DND-41 (cell line): Measurements from ENCODE around the gene TMEM178B.

Source experiments
- ATAC-seq: fragments of 200-7000 bp; cut with Tn5 transposase; 3 replicates; pipeline ENCODE4 v1.9.1; 2021; ENCODE audit warnings: low read depth; ENCODE audit not compliant: insufficient read depth
- DNase-seq: peaks from one replicate; pipeline ENCODE4 v3.0.0-alpha.2; 2020
- H2AFZ ChIP-seq: 2 replicates; pipeline ENCODE4 v1.6.0; 2012; ENCODE audit warnings: low read depth, low read length
- H3K27ac ChIP-seq: 2 replicates; pipeline ENCODE4 v1.5.1; 2012; ENCODE audit warnings: low read length, inconsistent platforms
- H3K27me3 ChIP-seq: fragments of 200-600 bp; sonication (generic); 2 replicates; pipeline ENCODE4 v1.6.0; 2012; ENCODE audit warnings: low read length, mild to moderate bottlenecking, inconsistent platforms; ENCODE audit not compliant: insufficient read depth, poor library complexity
- H3K36me3 ChIP-seq: 2 replicates; pipeline ENCODE4 v1.5.1; 2012; ENCODE audit warnings: low read length, inconsistent platforms; ENCODE audit not compliant: insufficient read depth
- H3K4me1 ChIP-seq: 2 replicates; pipeline ENCODE4 v1.5.1; 2012; ENCODE audit warnings: mild to moderate bottlenecking, low read length; ENCODE audit not compliant: insufficient read depth
- H3K4me2 ChIP-seq: 2 replicates; pipeline ENCODE4 v1.6.0; 2012; ENCODE audit warnings: mild to moderate bottlenecking, moderate library complexity, low read length, inconsistent platforms; ENCODE audit not compliant: insufficient read depth
- H3K4me3 ChIP-seq, 2 experiments: fragments of 200-600 bp in 1 of 2; shearing (Covaris generic) in 1 of 2; 2 replicates each; pipeline ENCODE4 v1.5.1; 2012 to 2016; ENCODE audit warnings: inconsistent platforms in 2 of 2, low read length in 2 of 2, mild to moderate bottlenecking in 2 of 2, low read depth in 1 of 2, moderate library complexity in 1 of 2
- H3K79me2 ChIP-seq: 2 replicates; pipeline ENCODE4 v1.6.0; 2012; ENCODE audit warnings: low read length, inconsistent platforms; ENCODE audit not compliant: insufficient read depth
- H3K9ac ChIP-seq: 2 replicates; pipeline ENCODE4 v1.6.0; 2012; ENCODE audit warnings: low read depth, mild to moderate bottlenecking, inconsistent platforms, low read length, moderate library complexity
- H3K9me3 ChIP-seq: 2 replicates; pipeline ENCODE4 v1.5.1; 2012; ENCODE audit warnings: low read length, moderate library complexity, mild to moderate bottlenecking, inconsistent platforms; ENCODE audit not compliant: insufficient read depth, severe bottlenecking
- H4K20me1 ChIP-seq: 2 replicates; pipeline ENCODE4 v1.6.0; 2012; ENCODE audit warnings: low read length; ENCODE audit not compliant: insufficient read depth
- EZH2 ChIP-seq: IDR thresholded peaks from 3 replicates; pipeline ENCODE4 v1.6.1; 2012; ENCODE audit warnings: borderline replicate concordance, low read depth, mild to moderate bottlenecking, moderate library complexity, low read length, inconsistent platforms; ENCODE audit not compliant: severe bottlenecking
- TF ChIP-seq, protein P1 (sequence below): IDR thresholded peaks from 2 replicates; pipeline ENCODE4 v1.5.1; 2012; ENCODE audit warnings: borderline replicate concordance, low read length, moderate library complexity, mild to moderate bottlenecking; ENCODE audit not compliant: poor library complexity, severe bottlenecking; ENCODE audit errors: extremely low read depth

Gene TMEM178B

DNA sequence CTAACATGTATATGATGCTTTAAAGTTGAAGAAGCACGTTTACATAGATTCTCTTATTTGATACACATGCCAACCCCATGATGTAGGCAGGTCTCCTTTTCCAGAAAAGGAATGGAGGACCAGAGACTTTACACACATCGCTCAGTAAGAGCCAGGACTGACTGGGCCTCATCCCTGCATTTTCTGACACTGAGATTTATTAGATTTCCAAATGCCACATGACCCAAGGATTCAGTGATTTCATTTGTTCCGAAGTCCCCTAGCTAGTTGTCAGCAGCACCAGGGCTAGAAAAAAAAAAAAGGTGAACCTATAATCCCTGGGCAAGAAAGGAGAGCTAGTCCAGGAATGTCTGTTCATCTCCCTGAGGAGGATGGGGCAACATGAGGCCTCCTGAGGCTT, 334.0 kb downstream of the TMEM178B start:
- no peak for TF ChIP-seq EZH2
- TF ChIP-seq, protein P1, sequence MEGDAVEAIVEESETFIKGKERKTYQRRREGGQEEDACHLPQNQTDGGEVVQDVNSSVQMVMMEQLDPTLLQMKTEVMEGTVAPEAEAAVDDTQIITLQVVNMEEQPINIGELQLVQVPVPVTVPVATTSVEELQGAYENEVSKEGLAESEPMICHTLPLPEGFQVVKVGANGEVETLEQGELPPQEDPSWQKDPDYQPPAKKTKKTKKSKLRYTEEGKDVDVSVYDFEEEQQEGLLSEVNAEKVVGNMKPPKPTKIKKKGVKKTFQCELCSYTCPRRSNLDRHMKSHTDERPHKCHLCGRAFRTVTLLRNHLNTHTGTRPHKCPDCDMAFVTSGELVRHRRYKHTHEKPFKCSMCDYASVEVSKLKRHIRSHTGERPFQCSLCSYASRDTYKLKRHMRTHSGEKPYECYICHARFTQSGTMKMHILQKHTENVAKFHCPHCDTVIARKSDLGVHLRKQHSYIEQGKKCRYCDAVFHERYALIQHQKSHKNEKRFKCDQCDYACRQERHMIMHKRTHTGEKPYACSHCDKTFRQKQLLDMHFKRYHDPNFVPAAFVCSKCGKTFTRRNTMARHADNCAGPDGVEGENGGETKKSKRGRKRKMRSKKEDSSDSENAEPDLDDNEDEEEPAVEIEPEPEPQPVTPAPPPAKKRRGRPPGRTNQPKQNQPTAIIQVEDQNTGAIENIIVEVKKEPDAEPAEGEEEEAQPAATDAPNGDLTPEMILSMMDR = no peak
- Histone ChIP-seq H3K27ac (no peak overlapping the region), H3K36me3 (no peaks in the 10 kb centered on the region), H3K9ac (no peak overlapping the region), H3K4me2 (no peak overlapping the region), H3K27me3 (peaks cover 4% of the 10 kb centered on the region), H2AFZ (no peak overlapping the region), H3K4me3 (no peak overlapping the region), H3K9me3 (no peaks in the 10 kb centered on the region), H4K20me1 (no peaks in the 10 kb centered on the region), H3K4me1 (no peaks in the 10 kb centered on the region), H3K79me2 (no peaks in the 10 kb centered on the region)
- DNase-seq (no peak), ATAC-seq (no peak)

DNA sequence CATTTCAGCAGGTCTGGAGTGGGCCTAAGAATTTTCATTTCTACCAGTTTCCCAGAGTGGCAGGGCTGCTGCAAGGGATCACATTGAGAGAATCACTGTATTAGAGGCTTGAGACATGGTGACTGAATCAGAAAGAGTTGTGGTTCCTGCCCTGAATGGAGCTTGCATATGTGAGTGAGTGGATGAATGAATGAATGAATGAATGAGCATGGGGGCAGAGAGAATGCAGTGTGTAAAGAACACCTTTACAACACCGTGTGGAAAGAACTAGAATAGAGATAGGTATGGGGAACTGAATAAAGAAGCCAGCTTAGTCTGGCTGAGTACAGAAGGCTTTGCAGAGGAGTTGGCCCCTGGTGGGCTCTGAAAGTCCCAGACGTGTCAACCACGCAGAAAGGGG, 334.6 kb downstream of the TMEM178B start:
- H3K4me2 ChIP-seq = no peak overlapping the region
- no peak overlapping the region for H3K27ac ChIP-seq
- DNase-seq (no peak), ATAC-seq (no peak)
- H3K36me3 ChIP-seq = no peaks in the 10 kb centered on the region
- no peak overlapping the region for H2AFZ ChIP-seq
- peaks cover 4% of the 10 kb centered on the region for H3K27me3 ChIP-seq
- H3K4me1 ChIP-seq = no peaks in the 10 kb centered on the region
- no peak overlapping the region for H3K9ac ChIP-seq
- H4K20me1 ChIP-seq = no peaks in the 10 kb centered on the region
- H3K79me2 ChIP-seq = no peaks in the 10 kb centered on the region
- H3K9me3 ChIP-seq = no peaks in the 10 kb centered on the region
- TF ChIP-seq, protein P1 = no peak
- TF ChIP-seq EZH2 = no peak
- H3K4me3 ChIP-seq = no peak overlapping the region

DNA sequence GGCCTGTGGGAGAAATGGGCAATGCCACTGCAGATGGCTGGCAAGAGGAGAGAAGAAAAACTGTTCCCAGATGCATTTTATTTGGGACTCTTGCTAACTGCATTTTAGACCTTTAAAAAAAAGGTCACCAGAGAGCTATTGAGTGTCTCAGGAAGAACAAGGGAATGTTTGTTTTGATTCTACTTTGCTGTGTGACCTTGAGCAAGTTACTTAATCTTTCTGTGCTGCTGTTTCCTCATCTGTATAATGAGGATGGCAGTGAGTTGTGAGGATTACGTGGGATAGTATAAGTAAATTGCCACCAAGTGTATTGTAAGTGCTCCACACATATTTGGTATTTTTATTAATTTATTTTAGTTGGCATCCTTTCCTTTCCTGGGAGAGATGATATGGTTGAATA, 335.4 kb downstream of the TMEM178B start:
- Histone ChIP-seq H3K27ac (no peak overlapping the region), H3K4me1 (no peaks in the 10 kb centered on the region), H3K9me3 (no peaks in the 10 kb centered on the region), H3K79me2 (no peaks in the 10 kb centered on the region), H3K36me3 (no peaks in the 10 kb centered on the region), H3K4me2 (no peak overlapping the region), H3K4me3 (no peak overlapping the region), H4K20me1 (no peaks in the 10 kb centered on the region), H2AFZ (no peak overlapping the region), H3K27me3 (peaks cover 4% of the 10 kb centered on the region), H3K9ac (no peak overlapping the region)
- DNase-seq (no peak), ATAC-seq (no peak)
- no peak for TF ChIP-seq EZH2
- TF ChIP-seq, protein P1 = no peak

DNA sequence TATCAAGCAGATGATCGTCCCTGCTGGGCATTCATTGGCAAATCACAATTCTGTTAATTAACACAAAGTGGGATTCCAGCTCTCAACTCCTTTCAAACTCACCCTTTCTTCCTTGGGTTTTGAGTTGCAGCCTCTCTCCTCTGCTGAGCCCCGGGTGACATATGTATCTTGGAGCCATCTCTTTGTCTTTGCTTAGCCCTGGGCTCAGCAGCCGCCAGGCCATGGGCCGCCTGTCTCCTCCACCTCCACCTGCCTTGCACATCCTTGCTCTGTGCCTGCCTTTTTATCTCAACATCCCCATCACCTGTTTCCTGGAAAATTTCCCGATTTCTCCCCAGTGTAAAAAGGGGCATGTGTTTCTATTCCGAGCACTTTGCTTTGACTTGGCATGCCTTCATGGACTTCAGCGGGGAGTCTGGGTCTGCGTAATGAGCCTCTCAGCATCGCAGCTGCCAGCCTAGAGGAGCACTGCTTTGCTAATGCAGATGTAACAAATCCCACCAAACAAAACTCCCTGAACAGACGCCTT, 336.0 kb downstream of the TMEM178B start:
- no peaks in the 10 kb centered on the region for H3K4me1 ChIP-seq
- TF ChIP-seq, protein P1 = no peak
- TF ChIP-seq EZH2 = no peak
- H3K27ac ChIP-seq = no peak overlapping the region
- H3K9ac ChIP-seq = no peak overlapping the region
- no peak overlapping the region for H2AFZ ChIP-seq
- peaks cover 5% of the 10 kb centered on the region for H3K27me3 ChIP-seq
- no peaks in the 10 kb centered on the region for H3K9me3 ChIP-seq
- no peaks in the 10 kb centered on the region for H3K36me3 ChIP-seq
- ATAC-seq (no peak), DNase-seq (no peak)
- no peaks in the 10 kb centered on the region for H3K79me2 ChIP-seq
- no peak overlapping the region for H3K4me2 ChIP-seq
- no peaks in the 10 kb centered on the region; the same call in 1 of the 2 replicates for H4K20me1 ChIP-seq
- H3K4me3 ChIP-seq = no peak overlapping the region
